Ishikawa (cell line): ENCODE data around the gene RXYLT1.

Experiments used
- CEBPB ChIP-seq: IDR thresholded peaks from 2 replicates; pipeline ENCODE4 v1.6.1; 2012
- CREB1 ChIP-seq: IDR thresholded peaks from 2 replicates; pipeline ENCODE4 v1.6.1; 2012; ENCODE audit warnings: low read depth
- EP300 ChIP-seq: IDR thresholded peaks from 2 replicates; pipeline ENCODE4 v1.6.1; 2012; ENCODE audit warnings: borderline replicate concordance
- NFIC ChIP-seq: IDR thresholded peaks from 2 replicates; pipeline ENCODE4 v1.6.1; 2012
- REST ChIP-seq: IDR thresholded peaks from 2 replicates; pipeline ENCODE4 v1.6.1; 2012; ENCODE audit warnings: low read depth, mild to moderate bottlenecking
- TCF12 ChIP-seq: IDR thresholded peaks from 2 replicates; pipeline ENCODE4 v1.6.1; 2012; ENCODE audit warnings: low read depth
- TEAD4 ChIP-seq: IDR thresholded peaks from 2 replicates; pipeline ENCODE4 v1.6.1; 2012
- YY1 ChIP-seq: IDR thresholded peaks from 2 replicates; pipeline ENCODE4 v1.6.1; 2012; ENCODE audit warnings: low read depth
- TF ChIP-seq, protein P1 (sequence below): IDR thresholded peaks from 2 replicates; pipeline ENCODE4 v1.6.1; 2012

DNA sequence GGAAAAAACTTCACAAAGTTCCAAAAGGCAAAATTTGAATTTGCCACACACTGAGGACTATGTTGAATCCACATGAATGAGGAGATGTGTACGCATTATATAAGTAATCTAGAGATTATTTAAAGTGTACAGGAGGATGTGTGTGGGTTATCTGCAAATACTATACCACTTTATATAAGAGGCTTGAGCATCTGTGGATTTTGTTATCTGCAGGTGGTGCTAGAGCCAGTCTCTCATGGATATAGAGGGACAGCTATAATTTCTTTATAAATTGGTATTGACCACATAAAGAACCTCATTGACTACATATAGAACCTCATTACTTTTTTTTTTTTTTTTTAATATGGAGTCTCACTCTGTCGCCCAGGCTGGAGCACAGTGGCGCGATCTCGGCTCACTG, 32.2 kb upstream of the RXYLT1 start:
- TF ChIP-seq CREB1 = no peak
- TF ChIP-seq YY1 = no peak
- TF ChIP-seq, protein P1, sequence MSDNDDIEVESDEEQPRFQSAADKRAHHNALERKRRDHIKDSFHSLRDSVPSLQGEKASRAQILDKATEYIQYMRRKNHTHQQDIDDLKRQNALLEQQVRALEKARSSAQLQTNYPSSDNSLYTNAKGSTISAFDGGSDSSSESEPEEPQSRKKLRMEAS = no peak
- no peak for TF ChIP-seq EP300
- TF ChIP-seq CEBPB = no peak
- TF ChIP-seq NFIC = no peak
- TF ChIP-seq TEAD4 = no peak
- TF ChIP-seq TCF12 = no peak
- TF ChIP-seq REST = no peak
